Adrenal gland (tissue), 5 donors: Measurements from ENCODE around the gene GHR.

Experiments
- POLR2A ChIP-seq, 2 donors: fragments of 450-650 bp; IDR thresholded peaks; one replicate each; pipeline ENCODE4 v1.6.1; 2017; ENCODE audit warnings: antibody characterized with exemption in 2 of 2, mild to moderate bottlenecking in 2 of 2, moderate library complexity in 1 of 2
- TF ChIP-seq, protein P1 (sequence below), 6 experiments: fragments of 450-650 bp in 4 of 6; fragments of 200-600 bp in 2 of 6; sonication (generic) in 1 of 6; IDR thresholded peaks; 1 replicate in 5 of 6; 2 replicates in 1 of 6; pipeline versions ENCODE4 v1.5.1 to v1.8.0; 2016 to 2021; ENCODE audit warnings: antibody characterized with exemption in 6 of 6, mild to moderate bottlenecking in 2 of 6, moderate library complexity in 1 of 6
- donor health status: DM: no; HTN: no; CAD: no.

DNA sequence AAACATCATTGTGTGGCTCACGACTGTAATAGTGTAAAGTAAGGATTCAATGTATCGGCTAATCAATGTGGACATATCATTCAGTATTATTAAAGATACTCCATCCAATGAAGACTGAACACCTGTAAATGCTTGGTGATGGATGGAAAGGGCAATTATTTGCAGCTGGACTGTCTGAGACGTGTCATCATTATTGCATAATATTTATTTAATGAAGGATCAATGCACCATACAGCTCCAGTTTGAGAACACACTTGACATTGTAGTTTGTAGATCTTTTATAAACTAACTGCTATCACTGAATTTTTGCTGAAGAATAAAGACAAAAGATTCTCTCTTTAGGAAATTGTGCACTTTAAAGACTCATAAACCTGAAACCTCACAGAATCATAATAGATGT, 215.7 kb downstream of the GHR start:
- no peak for TF ChIP-seq POLR2A (IDR thresholded peaks at IDR 0.05)
- TF ChIP-seq, protein P1, sequence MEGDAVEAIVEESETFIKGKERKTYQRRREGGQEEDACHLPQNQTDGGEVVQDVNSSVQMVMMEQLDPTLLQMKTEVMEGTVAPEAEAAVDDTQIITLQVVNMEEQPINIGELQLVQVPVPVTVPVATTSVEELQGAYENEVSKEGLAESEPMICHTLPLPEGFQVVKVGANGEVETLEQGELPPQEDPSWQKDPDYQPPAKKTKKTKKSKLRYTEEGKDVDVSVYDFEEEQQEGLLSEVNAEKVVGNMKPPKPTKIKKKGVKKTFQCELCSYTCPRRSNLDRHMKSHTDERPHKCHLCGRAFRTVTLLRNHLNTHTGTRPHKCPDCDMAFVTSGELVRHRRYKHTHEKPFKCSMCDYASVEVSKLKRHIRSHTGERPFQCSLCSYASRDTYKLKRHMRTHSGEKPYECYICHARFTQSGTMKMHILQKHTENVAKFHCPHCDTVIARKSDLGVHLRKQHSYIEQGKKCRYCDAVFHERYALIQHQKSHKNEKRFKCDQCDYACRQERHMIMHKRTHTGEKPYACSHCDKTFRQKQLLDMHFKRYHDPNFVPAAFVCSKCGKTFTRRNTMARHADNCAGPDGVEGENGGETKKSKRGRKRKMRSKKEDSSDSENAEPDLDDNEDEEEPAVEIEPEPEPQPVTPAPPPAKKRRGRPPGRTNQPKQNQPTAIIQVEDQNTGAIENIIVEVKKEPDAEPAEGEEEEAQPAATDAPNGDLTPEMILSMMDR (IDR thresholded peaks at IDR 0.05), result no peak
